Activated CD8-positive, alpha-beta memory T cell treated with anti-CD3 and anti-CD28 coated beads for 4 hours (primary cell): Measurements from ENCODE around the gene HNRNPUL1.
A peak's percentile ranks its signal among the peaks of the same experiment; 100 is the strongest.

ENCODE experiments used
- DNase-seq, 2 donors: peaks; one replicate each; pipeline ENCODE4 v3.0.0-alpha.2; 2020; ENCODE audit warnings: low read depth in 2 of 2

HNRNPUL1 gene

DNA sequence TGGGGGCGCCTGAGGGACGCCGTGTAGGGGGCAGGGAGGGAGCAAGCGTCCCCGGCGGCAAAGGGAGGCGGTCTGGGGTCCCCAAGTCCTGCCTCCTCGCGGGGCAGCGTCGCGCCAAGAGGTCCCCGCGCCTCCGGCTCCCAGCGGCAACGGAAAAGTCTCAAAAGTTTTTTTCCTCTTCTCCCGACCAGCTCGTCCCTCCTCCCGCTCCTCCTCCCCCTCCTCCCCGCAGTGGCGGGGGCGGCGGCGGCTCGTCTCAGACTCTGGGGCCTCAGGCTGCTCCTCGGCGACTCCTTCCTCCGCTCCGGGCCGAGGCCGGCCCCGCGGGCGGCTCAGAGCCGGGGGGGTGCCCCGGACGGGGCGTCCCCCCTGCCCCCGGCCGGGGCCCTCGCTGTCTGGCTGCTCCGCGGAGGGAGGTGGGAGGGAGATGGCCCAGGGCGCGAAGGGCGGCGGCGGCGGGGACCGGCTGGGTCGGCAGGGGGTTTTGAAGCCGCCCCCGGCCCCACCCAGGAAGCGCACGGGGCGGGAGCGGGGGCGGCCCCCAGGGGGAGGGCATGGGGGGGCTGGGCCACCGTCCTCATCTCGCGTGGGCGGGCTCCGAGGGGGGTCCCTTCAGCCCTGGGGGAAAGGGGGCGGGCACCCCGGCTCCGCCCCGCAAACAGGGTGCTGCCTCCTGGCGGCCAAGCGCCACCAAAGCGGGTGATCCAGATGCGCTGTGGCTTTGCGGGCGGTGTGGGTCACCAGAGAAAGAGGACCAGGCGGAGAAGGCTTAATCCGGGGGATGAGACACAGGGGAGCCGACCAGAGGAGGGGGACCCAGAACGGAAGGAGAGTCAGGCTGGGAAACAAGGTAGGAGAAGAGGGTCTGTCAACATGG, 89.5 kb downstream of the HNRNPUL1 start, which contains the start of gene TGFB1:
TSS of gene TGFB1 (minus strand) at position 457 of the 877 bp plus-strand sequence. CDS start 878 bp downstream, outside the sequence.
- peak; percentile 92 to 93 for DNase-seq

DNA sequence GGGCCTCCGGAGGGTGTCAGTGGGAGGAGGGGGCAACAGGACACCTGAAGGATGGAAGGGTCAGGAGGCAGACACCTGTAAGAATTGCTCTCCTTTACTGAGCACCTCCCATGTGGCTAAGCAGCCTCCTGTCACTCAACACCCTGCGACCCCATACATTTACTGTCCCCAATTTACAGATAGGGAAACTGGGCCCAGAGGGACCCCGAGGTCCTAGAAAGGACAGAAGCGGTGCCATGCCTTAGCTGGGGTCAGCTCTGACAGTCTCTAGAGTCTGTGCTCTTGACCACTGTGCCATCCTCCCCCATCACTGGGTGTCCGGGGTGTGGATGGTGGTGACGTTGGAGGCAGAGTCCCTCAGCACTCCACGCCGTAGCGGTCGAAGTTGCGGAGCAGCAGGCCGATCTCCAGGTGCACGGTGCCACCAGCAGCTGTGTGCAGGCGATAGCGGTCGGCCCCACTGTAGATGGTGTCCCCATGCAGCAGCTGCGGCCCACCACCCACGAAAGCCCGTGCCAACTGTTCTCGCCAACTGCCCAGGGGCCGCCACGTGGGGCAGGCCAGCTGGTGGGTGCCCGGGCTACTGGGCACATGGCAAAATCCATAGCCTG, 90.3 kb downstream of the HNRNPUL1 start:
- DNase-seq: no peak

DNA sequence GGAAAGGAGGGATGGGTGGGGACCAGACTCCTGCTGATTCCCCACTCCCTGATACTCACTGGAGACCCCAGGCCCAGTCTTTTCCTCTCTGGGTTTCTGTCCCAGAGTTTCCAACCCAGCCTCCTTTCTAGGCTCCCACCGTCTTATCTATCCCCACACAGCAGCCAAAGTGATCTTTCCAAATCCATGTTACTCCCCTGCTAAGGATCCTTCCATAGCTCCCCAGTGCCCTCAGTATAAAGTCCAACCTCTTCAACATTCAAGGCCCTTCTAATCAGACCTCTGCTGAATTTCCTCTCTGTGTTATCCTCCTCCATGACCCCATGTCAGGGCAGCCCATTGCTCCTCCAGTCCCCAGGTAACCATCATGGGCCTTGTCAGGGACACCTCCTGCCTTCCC, 90.9 kb downstream of the HNRNPUL1 start:
- DNase-seq: no peak

GRCh38 chr19:41355802-41356201, 91.6 kb downstream of the HNRNPUL1 start:
- DNase-seq: no peak

DNA sequence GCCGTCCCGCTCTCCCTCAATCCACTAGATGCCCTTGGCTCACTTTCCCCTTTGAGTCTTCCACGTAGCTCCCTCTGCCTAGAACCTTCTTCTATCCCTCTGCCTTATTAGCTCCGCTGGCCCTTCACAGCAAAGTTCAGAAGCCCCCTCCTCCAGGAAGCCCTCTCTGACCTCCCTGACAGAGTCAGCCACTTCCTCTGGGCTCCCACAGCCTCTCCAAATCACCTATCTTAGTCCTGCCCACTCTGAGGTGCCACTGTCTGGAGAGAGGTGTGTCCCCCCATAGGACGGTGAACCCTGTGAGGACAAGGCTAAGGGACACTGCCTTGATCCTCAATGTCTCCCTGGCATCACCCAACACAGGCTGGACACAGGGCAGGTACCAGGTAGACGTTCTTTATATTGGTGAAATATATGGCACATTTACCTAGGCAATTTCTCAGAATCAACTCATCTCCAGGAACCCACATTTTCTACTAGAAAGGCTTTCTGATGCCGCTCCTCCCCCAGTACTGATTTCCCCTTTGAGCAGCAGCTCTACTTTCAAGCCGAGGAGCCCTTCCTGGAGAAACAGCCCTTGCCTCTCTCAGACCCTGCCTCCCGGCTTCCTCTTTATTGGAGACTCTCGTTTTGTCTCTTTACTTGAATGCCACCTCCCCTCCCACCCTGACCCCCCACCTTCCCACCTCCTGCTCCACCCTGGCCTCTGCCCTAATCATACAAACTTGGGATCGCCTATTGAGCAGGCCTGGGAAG, 93.0 kb downstream of the HNRNPUL1 start:
- no peak for DNase-seq
